Stimulated activated CD8-positive, alpha-beta memory T cell treated with anti-CD3 and anti-CD28 coated beads, Interleukin-7, amount 100 ng/mL, for 1 hour (primary cell): ENCODE data around the gene SUMF1.

Source experiments
- DNase-seq, 2 donors: peaks; one replicate each; pipeline ENCODE4 v3.0.0-alpha.2; 2020; ENCODE audit warnings: low read depth in 2 of 2

Gene SUMF1

GRCh38 chr3:4497843-4498324, 30.8 kb upstream of the SUMF1 start:
- DNase-seq, result no peak

- no peak for DNase-seq
These were observed 30.1 kb upstream of the SUMF1 start for GRCh38 chr3:4497005-4497692.

- DNase-seq, result no peak
These were observed 29.0 kb upstream of the SUMF1 start for GRCh38 chr3:4496087-4496452.

- no peak for DNase-seq
These were observed 28.4 kb upstream of the SUMF1 start for GRCh38 chr3:4495294-4496086.

GRCh38 chr3:4494895-4495264, 27.8 kb upstream of the SUMF1 start:
- DNase-seq, result no peak

- DNase-seq, result no peak
These were observed 27.1 kb upstream of the SUMF1 start for GRCh38 chr3:4493941-4494894.

GRCh38 chr3:4493014-4493940, 26.2 kb upstream of the SUMF1 start, which contains the start of gene ITPR1:
ITPR1 (plus strand) TSS chr3:4493348; CDS start chr3:4516492, 23,144 bp downstream.
- DNase-seq, result peak; percentile 92 to 96

- DNase-seq, result no peak
These were observed 25.3 kb upstream of the SUMF1 start for GRCh38 chr3:4492208-4493013.

GRCh38 chr3:4491855-4492207, 24.8 kb upstream of the SUMF1 start:
- DNase-seq, result no peak

GRCh38 chr3:4478261-4478660, 11.2 kb upstream of the SUMF1 start:
- no peak for DNase-seq

GRCh38 chr3:4476496-4476895, 9.4 kb upstream of the SUMF1 start:
- DNase-seq, result no peak

GRCh38 chr3:4475804-4476203, 8.7 kb upstream of the SUMF1 start:
- no peak for DNase-seq

GRCh38 chr3:4474683-4475490, 7.8 kb upstream of the SUMF1 start:
- no peak for DNase-seq

GRCh38 chr3:4472766-4473165, 5.7 kb upstream of the SUMF1 start:
- no peak for DNase-seq

GRCh38 chr3:4472312-4472711, 5.2 kb upstream of the SUMF1 start:
- DNase-seq, result no peak

- no peak for DNase-seq
These were observed 4.8 kb upstream of the SUMF1 start for GRCh38 chr3:4471907-4472306.

- no peak for DNase-seq
These were observed 426 bp upstream of the SUMF1 start for GRCh38 chr3:4467522-4467867.

- no peak for DNase-seq
These were observed 2.5 kb downstream of the SUMF1 start for GRCh38 chr3:4464576-4464975.

GRCh38 chr3:4462369-4463040, 4.6 kb downstream of the SUMF1 start:
- no peak for DNase-seq
